GM12878 (cell line): ENCODE measurements around the gene GRK2.

Experiments
- ETV6 ChIP-seq, 2 experiments: fragments of 450-650 bp in 1 of 2; IDR thresholded peaks in 1 of 2; conservative IDR thresholded peaks in 1 of 2; 2 replicates each; pipeline ENCODE4 v1.6.1; 2014; ENCODE audit warnings: antibody characterized with exemption in 1 of 2, borderline replicate concordance in 1 of 2, low read depth in 1 of 2, mild to moderate bottlenecking in 1 of 2, moderate library complexity in 1 of 2
- MXI1 ChIP-seq: fragments of 150-350 bp; IDR thresholded peaks from 2 replicates; pipeline ENCODE4 v1.6.1; 2011; ENCODE audit warnings: low read depth, mild to moderate bottlenecking, inconsistent platforms, low read length, improper control_type of control experiment
- RCOR1 ChIP-seq: conservative IDR thresholded peaks from 2 replicates; pipeline ENCODE4 v1.6.1; 2012; ENCODE audit warnings: low read depth, low read length, improper control_type of control experiment
- RELA ChIP-seq: fragments of 450-650 bp; IDR thresholded peaks from 2 replicates; pipeline ENCODE4 v1.8.0; 2014; ENCODE audit warnings: borderline replicate concordance; ENCODE audit not compliant: partially characterized antibody
- SIN3A ChIP-seq: IDR thresholded peaks from 2 replicates; pipeline ENCODE4 v1.6.1; 2012; ENCODE audit warnings: low read depth, low read length, improper control_type of control experiment
- ZNF622 ChIP-seq: fragments of 450-650 bp; IDR thresholded peaks from 2 replicates; pipeline ENCODE4 v1.6.1; 2017; ENCODE audit warnings: mild to moderate bottlenecking, inconsistent platforms
- TF ChIP-seq, protein P1 (sequence below), 3 experiments: IDR thresholded peaks in 2 of 3; conservative IDR thresholded peaks in 1 of 3; 2 replicates each; pipeline ENCODE4 v1.5.1; 2011; ENCODE audit warnings: low read depth in 3 of 3, low read length in 3 of 3, mild to moderate bottlenecking in 3 of 3, control low read depth in 2 of 3, moderate library complexity in 2 of 3, inconsistent platforms in 1 of 3, mixed read lengths in 1 of 3; ENCODE audit not compliant: control insufficient read depth in 2 of 3, insufficient read depth in 1 of 3; ENCODE audit errors: extremely low read depth in 1 of 3
- TF ChIP-seq, protein P2 (sequence below): IDR thresholded peaks from 2 replicates; pipeline ENCODE4 v1.6.1; 2012; ENCODE audit warnings: low read length, inconsistent platforms

- TF ChIP-seq ZNF622, result no peak
- TF ChIP-seq RCOR1, result no peak
- TF ChIP-seq, protein P1, sequence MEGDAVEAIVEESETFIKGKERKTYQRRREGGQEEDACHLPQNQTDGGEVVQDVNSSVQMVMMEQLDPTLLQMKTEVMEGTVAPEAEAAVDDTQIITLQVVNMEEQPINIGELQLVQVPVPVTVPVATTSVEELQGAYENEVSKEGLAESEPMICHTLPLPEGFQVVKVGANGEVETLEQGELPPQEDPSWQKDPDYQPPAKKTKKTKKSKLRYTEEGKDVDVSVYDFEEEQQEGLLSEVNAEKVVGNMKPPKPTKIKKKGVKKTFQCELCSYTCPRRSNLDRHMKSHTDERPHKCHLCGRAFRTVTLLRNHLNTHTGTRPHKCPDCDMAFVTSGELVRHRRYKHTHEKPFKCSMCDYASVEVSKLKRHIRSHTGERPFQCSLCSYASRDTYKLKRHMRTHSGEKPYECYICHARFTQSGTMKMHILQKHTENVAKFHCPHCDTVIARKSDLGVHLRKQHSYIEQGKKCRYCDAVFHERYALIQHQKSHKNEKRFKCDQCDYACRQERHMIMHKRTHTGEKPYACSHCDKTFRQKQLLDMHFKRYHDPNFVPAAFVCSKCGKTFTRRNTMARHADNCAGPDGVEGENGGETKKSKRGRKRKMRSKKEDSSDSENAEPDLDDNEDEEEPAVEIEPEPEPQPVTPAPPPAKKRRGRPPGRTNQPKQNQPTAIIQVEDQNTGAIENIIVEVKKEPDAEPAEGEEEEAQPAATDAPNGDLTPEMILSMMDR (IDR thresholded peaks at IDR 0.05 in 2 of 3, conservative IDR thresholded peaks at IDR 0.05 in 1 of 3; ENCODE audit: control insufficient read depth in 2 of 3, extremely low read depth in 1 of 3, insufficient read depth in 1 of 3, low read depth in 3 of 3, low read length in 3 of 3), result no peak
- no peak for TF ChIP-seq RELA
- no peak for TF ChIP-seq MXI1
- no peak for TF ChIP-seq SIN3A
- no peak for TF ChIP-seq ETV6 (conservative IDR thresholded peaks at IDR 0.05 in 1 of 2, IDR thresholded peaks at IDR 0.05 in 1 of 2; ENCODE audit: borderline replicate concordance in 1 of 2, low read depth in 1 of 2)
- TF ChIP-seq, protein P2, sequence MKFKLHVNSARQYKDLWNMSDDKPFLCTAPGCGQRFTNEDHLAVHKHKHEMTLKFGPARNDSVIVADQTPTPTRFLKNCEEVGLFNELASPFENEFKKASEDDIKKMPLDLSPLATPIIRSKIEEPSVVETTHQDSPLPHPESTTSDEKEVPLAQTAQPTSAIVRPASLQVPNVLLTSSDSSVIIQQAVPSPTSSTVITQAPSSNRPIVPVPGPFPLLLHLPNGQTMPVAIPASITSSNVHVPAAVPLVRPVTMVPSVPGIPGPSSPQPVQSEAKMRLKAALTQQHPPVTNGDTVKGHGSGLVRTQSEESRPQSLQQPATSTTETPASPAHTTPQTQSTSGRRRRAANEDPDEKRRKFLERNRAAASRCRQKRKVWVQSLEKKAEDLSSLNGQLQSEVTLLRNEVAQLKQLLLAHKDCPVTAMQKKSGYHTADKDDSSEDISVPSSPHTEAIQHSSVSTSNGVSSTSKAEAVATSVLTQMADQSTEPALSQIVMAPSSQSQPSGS, result no peak
Measured at GRCh38 chr11:67302571-67303131, 36.4 kb downstream of the GRK2 start.
